Uterus (tissue), 4 donors: ENCODE data around the gene SLC22A23. TPM values are rescaled to one million over a fixed set of nuclear protein-coding genes. Genes with fewer than 3 reads are reported as not detected.

Experiments
- DNase-seq, 2 donors: peaks; one replicate each; pipeline ENCODE4 v3.0.0-alpha.2; 2019 to 2020
- H3K27ac ChIP-seq, 2 donors: fragments of 200-600 bp; sonication (generic); 1 replicate in 1 of 2; 2 replicates in 1 of 2; pipeline ENCODE4 v1.5.1; 2016 to 2018
- H3K27me3 ChIP-seq, 2 donors: fragments of 200-600 bp; sonication (generic); one replicate each; pipeline ENCODE4 v1.5.1; 2018 to 2019; ENCODE audit warnings: control low read depth in 1 of 2
- H3K36me3 ChIP-seq, 2 donors: fragments of 200-600 bp; sonication (generic); one replicate each; pipeline ENCODE4 v1.5.1; 2019; ENCODE audit warnings: control low read depth in 1 of 2
- H3K4me1 ChIP-seq, 2 donors: fragments of 200-600 bp; sonication (generic); one replicate each; pipeline ENCODE4 v1.5.1; 2018 to 2019; ENCODE audit warnings: control low read depth in 1 of 2
- H3K4me3 ChIP-seq, 2 donors: fragments of 200-600 bp; sonication (generic); 1 replicate in 1 of 2; 2 replicates in 1 of 2; pipeline ENCODE4 v1.5.1; 2018 to 2019; ENCODE audit warnings: mild to moderate bottlenecking in 1 of 2
- H3K9me3 ChIP-seq, 2 donors: fragments of 200-600 bp; sonication (generic); one replicate each; pipeline ENCODE4 v1.5.1; 2019; ENCODE audit warnings: control low read depth in 1 of 2
- CTCF ChIP-seq, 4 experiments: fragments of 200-600 bp in 2 of 4; fragments of 450-650 bp in 2 of 4; sonication (generic) in 2 of 4; IDR thresholded peaks; one replicate each; pipeline ENCODE4 v1.5.1; 2016 to 2019; ENCODE audit warnings: antibody characterized with exemption in 4 of 4, mild to moderate bottlenecking in 2 of 4, moderate library complexity in 1 of 4
- POLR2A ChIP-seq, 2 donors: fragments of 450-650 bp; IDR thresholded peaks; one replicate each; pipeline ENCODE4 v1.6.1; 2016; ENCODE audit warnings: antibody characterized with exemption in 2 of 2, mild to moderate bottlenecking in 1 of 2, moderate library complexity in 1 of 2
- intact Hi-C: fragments of 100-400 bp; cut with DNase I; formaldehyde crosslinking; loops from one replicate; pipeline ENCODE4 v1.15.1; 2023; ENCODE audit warnings: low total_unique reads
- total RNA-seq, 4 donors: library from RNA; depleted of rRNA in 3 of 4; stranded (reverse); fragments of >200 nt in 3 of 4; gene quantifications; one replicate each; pipeline versions ENCODE4 v1.1.0 to v1.2.4, GENCODE V29; 2014 to 2023
- donor health status: DM: yes; HTN: yes; CAD: no.

The SLC22A23 gene
- total RNA-seq, 4 donors from 2014 or later: 5.4 to 27.6 (median 9.7) TPM

GRCh38 chr6:3230900-3231246, 226.0 kb downstream of the SLC22A23 start:
- peaks cover 0 to 19% of the 10 kb centered on the region in 2 donors for H3K4me1 ChIP-seq
- no peak for DNase-seq
- H3K27ac ChIP-seq: peak overlapping the region; percentile 50 to 65
- peaks cover 3 to 31% of the 10 kb centered on the region in 2 donors for H3K27me3 ChIP-seq
- H3K4me3 ChIP-seq: peak overlapping the region; percentile 39 to 43
- TF ChIP-seq POLR2A (IDR thresholded peaks at IDR 0.05) (no peak), CTCF (IDR thresholded peaks at IDR 0.05) (no peak)
- no peaks in the 10 kb centered on the region for H3K36me3 ChIP-seq
- H3K9me3 ChIP-seq: no peaks in the 10 kb centered on the region
- intact Hi-C loops: no loop called here

DNA sequence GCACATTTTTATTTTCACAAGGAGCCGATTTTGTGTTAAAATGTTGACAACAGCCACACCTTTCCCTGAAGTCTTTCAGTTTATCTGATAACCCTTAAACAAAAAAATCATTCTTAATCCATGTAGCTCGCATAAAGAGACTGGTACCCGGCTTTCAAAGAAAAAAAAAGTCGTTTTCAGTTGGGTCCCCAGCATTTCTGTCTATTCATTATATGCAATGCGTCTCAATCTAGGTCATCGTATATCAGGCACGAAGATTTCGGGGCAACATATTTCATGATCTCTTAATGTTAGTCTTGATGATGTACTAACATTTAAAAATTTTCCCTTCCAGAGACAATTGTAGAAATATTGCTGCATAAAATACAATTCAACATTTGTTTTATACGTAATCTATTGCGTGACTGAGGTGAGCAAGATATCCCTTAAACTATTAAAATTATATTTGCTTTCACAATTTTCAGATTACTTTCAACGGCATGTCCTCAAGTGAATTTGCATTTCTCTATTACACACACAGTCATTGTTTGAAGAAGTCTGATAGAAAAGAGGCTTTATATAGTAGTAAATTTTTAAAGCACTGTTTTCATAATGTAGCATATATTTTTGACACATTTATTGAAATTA, 226.5 kb downstream of the SLC22A23 start:
- TF ChIP-seq CTCF (IDR thresholded peaks at IDR 0.05) (no peak), POLR2A (IDR thresholded peaks at IDR 0.05) (no peak)
- no peaks in the 10 kb centered on the region for H3K9me3 ChIP-seq
- intact Hi-C loops: no loop called here
- no peaks in the 10 kb centered on the region for H3K36me3 ChIP-seq
- DNase-seq: no peak
- H3K4me1 ChIP-seq: peaks cover 0 to 19% of the 10 kb centered on the region in 2 donors
- peaks cover 3 to 31% of the 10 kb centered on the region in 2 donors for H3K27me3 ChIP-seq
- H3K4me3 ChIP-seq: no peak overlapping the region
- H3K27ac ChIP-seq: no peak overlapping the region

GRCh38 chr6:3229566-3230178, 227.2 kb downstream of the SLC22A23 start:
- no peak for TF ChIP-seq CTCF (IDR thresholded peaks at IDR 0.05)
- Histone ChIP-seq H3K27me3 (peaks cover 3 to 31% of the 10 kb centered on the region in 2 donors), H3K9me3 (no peaks in the 10 kb centered on the region), H3K4me3 (no peak overlapping the region), H3K36me3 (no peaks in the 10 kb centered on the region), H3K4me1 (peaks cover 0 to 19% of the 10 kb centered on the region in 2 donors), H3K27ac (no peak overlapping the region)
- intact Hi-C loops: no loop called here
- DNase-seq: no peak

DNA sequence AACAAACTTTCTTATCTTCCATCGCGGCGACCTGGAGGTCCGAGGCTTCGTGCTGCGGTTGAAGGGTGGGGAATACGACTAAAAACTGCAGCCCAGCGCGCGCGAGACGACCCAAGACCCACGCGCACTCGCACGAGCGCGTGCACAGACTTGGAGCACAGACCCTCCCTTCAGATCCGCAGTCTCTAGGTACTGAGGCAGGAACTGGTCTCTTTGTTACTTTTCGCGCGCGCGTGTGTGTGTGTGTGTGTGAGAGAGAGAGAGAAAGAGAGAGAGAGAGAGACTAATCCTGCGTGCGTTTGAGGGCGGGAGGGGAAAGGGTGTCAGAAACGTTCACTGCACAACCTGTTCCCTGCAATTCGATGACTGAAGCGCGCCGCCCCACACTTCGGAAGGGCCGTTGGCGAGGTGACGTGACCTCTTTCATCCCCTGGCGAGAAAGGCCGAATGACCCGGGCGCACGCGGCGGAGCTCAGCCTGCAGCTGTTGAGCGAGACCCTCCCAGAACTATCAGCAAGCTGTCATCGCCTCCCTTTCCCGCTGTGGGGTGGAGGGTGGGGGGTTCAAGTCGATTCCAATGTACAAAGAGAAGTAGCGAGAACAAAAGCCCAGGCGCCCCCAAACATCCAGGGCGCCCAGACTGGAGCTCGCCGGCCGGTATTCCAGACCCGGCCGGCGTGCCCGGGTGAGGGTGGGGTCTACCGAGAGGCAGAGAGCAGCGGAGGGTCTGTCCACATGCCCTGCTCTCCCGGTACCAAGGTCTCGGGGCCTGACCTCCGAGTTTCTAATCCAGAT, 227.9 kb downstream of the SLC22A23 start:
- TF ChIP-seq POLR2A (IDR thresholded peaks at IDR 0.05) (no peak), CTCF (IDR thresholded peaks at IDR 0.05) (no peak)
- H3K36me3 ChIP-seq: no peaks in the 10 kb centered on the region
- intact Hi-C loops: no loop called here
- DNase-seq: no peak
- peaks cover 0 to 19% of the 10 kb centered on the region in 2 donors for H3K4me1 ChIP-seq
- H3K27ac ChIP-seq: no peak overlapping the region
- H3K9me3 ChIP-seq: no peaks in the 10 kb centered on the region
- peaks cover 3 to 31% of the 10 kb centered on the region in 2 donors for H3K27me3 ChIP-seq
- H3K4me3 ChIP-seq: peak overlapping the region in 1 of 2 donors; percentile 25
